SH-SY5Y (cell line): ENCODE measurements around the gene RPS6KC1.

Experiments used
- GATA2 ChIP-seq: IDR thresholded peaks from 2 replicates; pipeline ENCODE4 v1.6.1; 2011; ENCODE audit warnings: mild to moderate bottlenecking, low read depth, low read length
- GATA3 ChIP-seq: IDR thresholded peaks from 2 replicates; pipeline ENCODE4 v1.6.1; 2011; ENCODE audit warnings: low read depth, mild to moderate bottlenecking, low read length, moderate library complexity

- TF ChIP-seq GATA3 = no peak
- no peak for TF ChIP-seq GATA2
Observed at GRCh38 chr1:213277036-213277435, 226.0 kb downstream of the RPS6KC1 start.
